ENCODE data around the gene NFS1. TPM values are rescaled to one million over a fixed set of nuclear protein-coding genes. Genes with fewer than 3 reads are reported as not detected.

Gene NFS1
- total and polyA plus RNA-seq, 4 donors, result 30.1 to 55.2 (median 46.1) TPM

- Histone ChIP-seq H3K9me3 (ENCODE audit: control insufficient read depth in 4 of 4, low read length in 3 of 4) (no peaks in the 10 kb centered on the region), H3K4me3 (ENCODE audit: low read depth in 1 of 3, low read length in 3 of 3) (no peak overlapping the region), H3K9ac (ENCODE audit: low read depth in 1 of 2, low read length in 2 of 2) (no peak overlapping the region), H3K4me1 (ENCODE audit: control insufficient read depth in 4 of 4, insufficient read depth in 4 of 4, low read length in 3 of 4) (peaks cover 8 to 27% (median 11%) of the 10 kb centered on the region in 4 donors), H3K27me3 (ENCODE audit: control insufficient read depth in 4 of 4, insufficient read depth in 4 of 4, low read length in 3 of 4) (no peaks in the 10 kb centered on the region), H3K36me3 (ENCODE audit: control insufficient read depth in 4 of 4, insufficient read depth in 3 of 4, low read depth in 1 of 4, low read length in 3 of 4) (peaks cover 1 to 21% (median 15%) of the 10 kb centered on the region in 4 donors), H3K27ac (ENCODE audit: low read depth in 1 of 2, low read length in 2 of 2) (no peak overlapping the region)
- no peak for DNase-seq (ENCODE audit: low spot score)
- TF ChIP-seq HNF4A (conservative IDR thresholded peaks at IDR 0.05), result no peak
- TF ChIP-seq ZBTB33 (IDR thresholded peaks at IDR 0.05), result no peak
- TF ChIP-seq REST (IDR thresholded peaks at IDR 0.05), result no peak
- no peak for TF ChIP-seq ATF3 (IDR thresholded peaks at IDR 0.05)
- no peak for TF ChIP-seq GABPA (IDR thresholded peaks at IDR 0.05 in 1 of 2, conservative IDR thresholded peaks at IDR 0.05 in 1 of 2)
- no peak for TF ChIP-seq CTCF (IDR thresholded peaks at IDR 0.05; ENCODE audit: low read depth, low read length, missing input control)
- TF ChIP-seq YY1 (IDR thresholded peaks at IDR 0.05), result no peak
- 32% methylated on average over 1 of the region's 1 CpG for WGBS
Measured at GRCh38 chr20:35657271-35657670, 41.9 kb downstream of the NFS1 start.

- Histone ChIP-seq H3K36me3 (ENCODE audit: control insufficient read depth in 4 of 4, insufficient read depth in 3 of 4, low read depth in 1 of 4, low read length in 3 of 4) (peaks cover 1 to 23% (median 20%) of the 10 kb centered on the region in 4 donors), H3K27me3 (ENCODE audit: control insufficient read depth in 4 of 4, insufficient read depth in 4 of 4, low read length in 3 of 4) (no peaks in the 10 kb centered on the region)
- WGBS, result 98% methylated on average over 9 of the region's 9 CpGs
- TF ChIP-seq CTCF (IDR thresholded peaks at IDR 0.05; ENCODE audit: low read depth, low read length, missing input control) (no peak), EGR1 (IDR thresholded peaks at IDR 0.05; ENCODE audit: low read depth in 2 of 2) (no peak), RAD21 (IDR thresholded peaks at IDR 0.05) (no peak), YY1 (IDR thresholded peaks at IDR 0.05) (no peak), TAF1 (conservative IDR thresholded peaks at IDR 0.05) (no peak), SP1 (IDR thresholded peaks at IDR 0.05) (no peak), MAX (IDR thresholded peaks at IDR 0.05) (no peak), ZBTB33 (IDR thresholded peaks at IDR 0.05) (no peak), NR2F2 (IDR thresholded peaks at IDR 0.05) (no peak), RXRA (IDR thresholded peaks at IDR 0.05) (no peak), FOXA2 (IDR thresholded peaks at IDR 0.05) (no peak), FOXA1 (IDR thresholded peaks at IDR 0.05) (no peak), HNF4A (conservative IDR thresholded peaks at IDR 0.05) (no peak), GABPA (IDR thresholded peaks at IDR 0.05 in 1 of 2, conservative IDR thresholded peaks at IDR 0.05 in 1 of 2) (no peak), HNF4G (IDR thresholded peaks at IDR 0.05) (no peak)
Measured at GRCh38 chr20:35654415-35654814, 44.7 kb downstream of the NFS1 start.

More at GRCh38 chr20:35654415-35654814, 44.7 kb downstream of the NFS1 start:
- Histone ChIP-seq H3K4me3 (ENCODE audit: low read depth in 1 of 3, low read length in 3 of 3) (no peak overlapping the region), H3K4me1 (ENCODE audit: control insufficient read depth in 4 of 4, insufficient read depth in 4 of 4, low read length in 3 of 4) (peaks cover 0 to 9% (median 4%) of the 10 kb centered on the region in 4 donors), H3K9me3 (ENCODE audit: control insufficient read depth in 4 of 4, low read length in 3 of 4) (no peaks in the 10 kb centered on the region), H3K9ac (ENCODE audit: low read depth in 1 of 2, low read length in 2 of 2) (no peak overlapping the region), H3K27ac (ENCODE audit: low read depth in 1 of 2, low read length in 2 of 2) (no peak overlapping the region)
- DNase-seq (ENCODE audit: low spot score), result no peak

All from liver (tissue), 9 donors.